B cell (primary cell): ENCODE results near the gene GNG11. TPM values are rescaled to one million over a fixed set of nuclear protein-coding genes. Genes with fewer than 3 reads are reported as not detected.

Experiments used
- ATAC-seq: fragments of 200-7000 bp; cut with Tn5 transposase; one replicate; pipeline ENCODE4 v1.10.0; 2021; ENCODE audit warnings: low read depth, mild to moderate bottlenecking, moderate number of reproducible peaks, moderate library complexity
- CTCF ChIA-PET: fragments of 350-600 bp; sonication (Branson Sonifier 250); formaldehyde crosslinking; loops from one replicate; lab custom pipeline; 2021; ENCODE audit warnings: antibody characterized with exemption, inconsistent platforms; lab: Charles Lee
- POLR2A ChIA-PET: fragments of 350-600 bp; sonication (Branson Sonifier 250); formaldehyde crosslinking; loops from one replicate; lab custom pipeline; 2021; ENCODE audit warnings: antibody characterized with exemption; lab: Charles Lee
- DNase-seq: peaks from one replicate; pipeline ENCODE4 v3.0.0; 2013
- H2AFZ ChIP-seq: 2 replicates; pipeline ENCODE4 v1.6.1; 2012; ENCODE audit warnings: mild to moderate bottlenecking, low read depth, low read length; ENCODE audit not compliant: insufficient read depth, poor library complexity, severe bottlenecking
- H3K27ac ChIP-seq, 2 donors: 1 replicate in 1 of 2; 2 replicates in 1 of 2; pipeline ENCODE4 v1.5.1; 2012 to 2013; ENCODE audit warnings: low read length in 2 of 2, mild to moderate bottlenecking in 2 of 2, moderate library complexity in 1 of 2
- H3K27me3 ChIP-seq, 4 experiments: fragments of 200-600 bp in 1 of 4; sonication (generic) in 1 of 4; replicated peaks in 1 of 4; 1 replicate in 2 of 4; 2 replicates in 2 of 4; pipeline versions ENCODE4 v1.6.1 to v1.7.0; 2013 to 2016; ENCODE audit warnings: low read length in 3 of 4, mild to moderate bottlenecking in 2 of 4, mixed read lengths in 1 of 4, moderate library complexity in 1 of 4; ENCODE audit not compliant: insufficient read depth in 4 of 4, control insufficient read depth in 3 of 4; ENCODE audit errors: control extremely low read depth in 1 of 4
- H3K36me3 ChIP-seq, 2 experiments: replicated peaks in 1 of 2; 1 replicate in 1 of 2; 2 replicates in 1 of 2; pipeline versions ENCODE4 v1.6.1 to v1.7.1; 2013; ENCODE audit warnings: low read length in 1 of 2; ENCODE audit not compliant: insufficient read depth in 2 of 2, control insufficient read depth in 1 of 2; ENCODE audit errors: control extremely low read depth in 1 of 2, extremely low read depth in 1 of 2
- H3K4me1 ChIP-seq, 2 donors: fragments of 200-600 bp in 1 of 2; sonication (generic) in 1 of 2; 1 replicate in 1 of 2; 2 replicates in 1 of 2; pipeline versions ENCODE4 v1.5.1 to v1.6.1; 2013 to 2017; ENCODE audit warnings: low read length in 2 of 2; ENCODE audit not compliant: control insufficient read depth in 2 of 2, insufficient read depth in 2 of 2
- H3K4me2 ChIP-seq: replicated peaks from 2 replicates; pipeline ENCODE3; 2012; ENCODE audit warnings: mild to moderate bottlenecking, low read depth, low read length; ENCODE audit not compliant: poor library complexity, severe bottlenecking
- H3K4me3 ChIP-seq, 5 experiments: fragments of 200-600 bp in 1 of 5; sonication (generic) in 1 of 5; 1 replicate in 3 of 5; 2 replicates in 2 of 5; pipeline versions ENCODE4 v1.5.1 to v1.7.0; 2011 to 2016; ENCODE audit warnings: low read length in 4 of 5, mild to moderate bottlenecking in 4 of 5, low read depth in 2 of 5, control low read depth in 1 of 5, moderate library complexity in 1 of 5; ENCODE audit not compliant: insufficient read depth in 1 of 5; ENCODE audit errors: control extremely low read depth in 1 of 5, extremely low read depth in 1 of 5
- H3K79me2 ChIP-seq: fragments of 200-600 bp; sonication (generic); one replicate; pipeline ENCODE4 v1.6.0; 2016; ENCODE audit warnings: low read length; ENCODE audit not compliant: control insufficient read depth, insufficient read depth
- H3K9ac ChIP-seq: fragments of 200-600 bp; sonication (generic); 2 replicates; pipeline ENCODE4 v1.6.1; 2017; ENCODE audit warnings: mild to moderate bottlenecking, low read length, moderate library complexity
- H3K9me3 ChIP-seq, 3 donors: one replicate each; pipeline versions ENCODE4 v1.6.1 to v1.7.1; 2013; ENCODE audit warnings: low read length in 2 of 3; ENCODE audit not compliant: control insufficient read depth in 2 of 3, insufficient read depth in 1 of 3; ENCODE audit errors: control extremely low read depth in 1 of 3
- H4K20me1 ChIP-seq: 2 replicates; pipeline ENCODE4 v1.6.0; 2012; ENCODE audit warnings: mild to moderate bottlenecking, low read length; ENCODE audit not compliant: insufficient read depth, control insufficient read depth, poor library complexity, severe bottlenecking
- H3K27ac Mint-ChIP-seq: one replicate; pipeline ENCODE4 v1.8.0; 2021; ENCODE audit warnings: mixed read lengths
- H3K27me3 Mint-ChIP-seq: one replicate; pipeline ENCODE4 v1.8.0; 2021; ENCODE audit warnings: mixed read lengths
- H3K4me1 Mint-ChIP-seq: one replicate; pipeline ENCODE4 v1.8.0; 2021; ENCODE audit warnings: mixed read lengths
- H3K4me3 Mint-ChIP-seq: one replicate; pipeline ENCODE4 v1.8.0; 2021; ENCODE audit warnings: mixed read lengths
- H3K9me3 Mint-ChIP-seq: one replicate; pipeline ENCODE4 v1.8.0; 2022; ENCODE audit warnings: mixed read lengths; ENCODE audit not compliant: insufficient read depth
- CTCF ChIP-seq: fragments of 200-600 bp; IDR thresholded peaks from one replicate; pipeline ENCODE4 v1.8.0; 2022; ENCODE audit warnings: antibody characterized with exemption, mild to moderate bottlenecking
- EZH2 ChIP-seq: IDR thresholded peaks from 2 replicates; pipeline ENCODE4 v1.6.1; 2012; ENCODE audit warnings: borderline replicate concordance, low read depth, mild to moderate bottlenecking, moderate library complexity, low read length; ENCODE audit not compliant: insufficient read depth, poor library complexity, severe bottlenecking
- WGBS: methylation state at CpG from one replicate; pipeline ENCODE4 v1.1.5; 2013; ENCODE audit warnings: missing lambda C conversion rate; ENCODE audit not compliant: insufficient coverage; 5-methylcytosine and 5-hydroxymethylcytosine counted together
- intact Hi-C: fragments of 100-400 bp; cut with micrococcal nuclease; formaldehyde crosslinking; loops from one replicate; pipeline ENCODE4 v1.10.0; 2022
- polyA plus RNA-seq: library from polyadenylated mRNA; depleted of rRNA; stranded (reverse); fragments of >200 nt; gene quantifications from 2 replicates; pipeline ENCODE4 v1.2.3, GENCODE V29; 2012
- total RNA-seq, 2 donors: library from RNA; stranded (reverse); fragments of 120-200 nt in 1 of 2; gene quantifications; 1 replicate in 1 of 2; 2 replicates in 1 of 2; pipeline versions ENCODE4 v1.2.3 to v1.2.4, GENCODE V29; 2013 to 2022

The GNG11 gene
- total and polyA plus RNA-seq, 2 donors (not counting 1 experiment from before 2014, with no cell fraction given): 0.37 to 1.7 TPM

GRCh38 chr7:93895859-93896600 is 25.5 kb upstream of the GNG11 start:
- Histone ChIP-seq H3K79me2 (no peaks in the 10 kb centered on the region), H3K36me3 (no peaks in the 10 kb centered on the region), H3K9ac (no peak overlapping the region), H3K27me3 (peaks cover 0 to 12% (median 7%) of the 10 kb centered on the region in 4 experiments), H2AFZ (no peak overlapping the region), H3K9me3 (peaks cover 0 to 5% (median 0%) of the 10 kb centered on the region in 3 donors), H3K4me1 (no peaks in the 10 kb centered on the region), H3K4me2 (no peak overlapping the region), H4K20me1 (no peaks in the 10 kb centered on the region), H3K27ac (no peak overlapping the region), H3K4me3 (no peak overlapping the region)
- Mint-ChIP-seq H3K27me3 (peaks cover 47% of the 10 kb centered on the region), H3K27ac (no peak overlapping the region), H3K4me3 (no peak overlapping the region), H3K4me1 (peaks cover 3% of the 10 kb centered on the region), H3K9me3 (no peaks in the 10 kb centered on the region)
- CTCF ChIA-PET: interaction anchor here (1.7 kb wide), 1 partner anchor 191 kb away, joined by 7 read pairs; no protein-coding TSS in a partner anchor
- no peak for TF ChIP-seq EZH2
- no peak for TF ChIP-seq CTCF
- 80% methylated on average over 1 of the region's 4 CpGs for WGBS
- intact Hi-C loops: no loop called here
- ATAC-seq: no peak
- no peak for DNase-seq
- POLR2A ChIA-PET: no interaction called here

- CTCF ChIA-PET: interaction anchor here (7.1 kb wide), 1 partner anchor 189 kb away, joined by 190 read pairs; no protein-coding TSS in a partner anchor
- H3K79me2 ChIP-seq: no peaks in the 10 kb centered on the region
- H4K20me1 ChIP-seq: no peaks in the 10 kb centered on the region
- no peak overlapping the region for H3K4me3 Mint-ChIP-seq
- H3K27me3 Mint-ChIP-seq: peaks cover 38% of the 10 kb centered on the region
- no peak overlapping the region for H3K27ac Mint-ChIP-seq
- POLR2A ChIA-PET: no interaction called here
- no peaks in the 10 kb centered on the region for H3K4me1 ChIP-seq
- no peaks in the 10 kb centered on the region for H3K9me3 Mint-ChIP-seq
- no peak overlapping the region for H3K4me2 ChIP-seq
- WGBS: 86% methylated on average over 1 of the region's 2 CpGs
- TF ChIP-seq CTCF (no peak), EZH2 (no peak)
- intact Hi-C loops: no loop called here
- H3K9ac ChIP-seq: no peak overlapping the region
- H3K36me3 ChIP-seq: no peaks in the 10 kb centered on the region
- ATAC-seq: no peak
- no peak overlapping the region for H3K27ac ChIP-seq
- H2AFZ ChIP-seq: no peak overlapping the region
- H3K27me3 ChIP-seq: peaks cover 0 to 2% (median under 1%) of the 10 kb centered on the region in 4 experiments
- no peak overlapping the region for H3K4me3 ChIP-seq
- H3K4me1 Mint-ChIP-seq: no peaks in the 10 kb centered on the region
- no peak for DNase-seq
- H3K9me3 ChIP-seq: no peaks in the 10 kb centered on the region
Measured at GRCh38 chr7:93897680-93898079, 23.9 kb upstream of the GNG11 start.
